SK-N-SH (cell line): ENCODE measurements around the gene FERMT2. TPM values are rescaled to one million over a fixed set of nuclear protein-coding genes. Genes with fewer than 3 reads are reported as not detected.
A peak's percentile ranks its signal among the peaks of the same experiment; 100 is the strongest.

ENCODE experiments used
- CTCF ChIA-PET: fragments of 300-600, 350-600 bp; formaldehyde crosslinking; extraction: SDS; loops from one replicate; lab custom pipeline; 2021; lab: Yijun Ruan, JAX
- POLR2A ChIA-PET: fragments of 350-600 bp; sonication (Branson Sonifier 250); formaldehyde crosslinking; extraction: SDS; loops from one replicate; lab custom pipeline; 2020; ENCODE audit warnings: antibody characterized with exemption, inconsistent platforms; lab: Yijun Ruan, JAX
- DNase-seq: peaks from one replicate; pipeline ENCODE4 v3.0.0; 2012
- H2AFZ ChIP-seq: fragments of 200-600 bp; sonication (generic); 2 replicates; pipeline ENCODE4 v1.8.1; 2016; ENCODE audit warnings: antibody characterized with exemption, mild to moderate bottlenecking, low read depth
- H3F3A ChIP-seq: fragments of 200-600 bp; sonication (generic); replicated peaks from 2 replicates; pipeline ENCODE3; 2016; ENCODE audit warnings: antibody characterized with exemption, mild to moderate bottlenecking; ENCODE audit not compliant: insufficient read depth
- H3K27ac ChIP-seq, 2 experiments: fragments of 200-500 bp in 1 of 2; fragments of 200-600 bp in 1 of 2; sonication (Bioruptor generic) in 1 of 2; sonication (generic), shearing (Covaris generic) in 1 of 2; 2 replicates each; pipeline versions ENCODE4 v1.5.1 to v1.6.1; 2014 to 2016; ENCODE audit warnings: low read depth in 2 of 2, inconsistent platforms in 1 of 2, low read length in 1 of 2, mild to moderate bottlenecking in 1 of 2, mixed read lengths in 1 of 2
- H3K27me3 ChIP-seq: fragments of 200-600 bp; sonication (generic), shearing (Covaris generic); 2 replicates; pipeline ENCODE4 v1.6.1; 2016; ENCODE audit warnings: mixed run types; ENCODE audit not compliant: insufficient read depth
- H3K36me3 ChIP-seq, 2 experiments: fragments of 200-500 bp in 1 of 2; fragments of 200-600 bp in 1 of 2; sonication (Bioruptor generic) in 1 of 2; sonication (generic) in 1 of 2; replicated peaks in 1 of 2; 2 replicates each; pipeline versions ENCODE3 to v1.5.1; 2014 to 2016; ENCODE audit warnings: low read length in 1 of 2, mild to moderate bottlenecking in 1 of 2; ENCODE audit not compliant: insufficient read depth in 2 of 2, control insufficient read depth in 1 of 2
- H3K4me1 ChIP-seq, 2 experiments: fragments of 200-500 bp in 1 of 2; fragments of 200-600 bp in 1 of 2; sonication (Bioruptor generic) in 1 of 2; sonication (generic), shearing (Covaris generic) in 1 of 2; 2 replicates each; pipeline versions ENCODE4 v1.5.1 to v1.6.1; 2014 to 2016; ENCODE audit warnings: low read depth in 1 of 2, low read length in 1 of 2, mixed run types in 1 of 2; ENCODE audit not compliant: insufficient read depth in 2 of 2, control insufficient read depth in 1 of 2
- H3K4me2 ChIP-seq: fragments of 200-600 bp; sonication (generic), shearing (Covaris generic); 2 replicates; pipeline ENCODE4 v1.6.1; 2017; ENCODE audit warnings: mixed run types
- H3K4me3 ChIP-seq, 2 experiments: fragments of 200-500 bp in 1 of 2; fragments of 200-600 bp in 1 of 2; sonication (Bioruptor generic) in 1 of 2; sonication (generic), shearing (Covaris generic) in 1 of 2; 2 replicates each; pipeline versions ENCODE4 v1.5.1 to v1.8.1; 2014 to 2016; ENCODE audit warnings: low read depth in 2 of 2, inconsistent platforms in 1 of 2, low read length in 1 of 2, mild to moderate bottlenecking in 1 of 2, mixed read lengths in 1 of 2, moderate library complexity in 1 of 2
- H3K79me2 ChIP-seq: fragments of 200-600 bp; sonication (generic); 2 replicates; pipeline ENCODE4 v1.8.1; 2017; ENCODE audit warnings: mild to moderate bottlenecking; ENCODE audit not compliant: insufficient read depth
- H3K9ac ChIP-seq: fragments of 200-600 bp; sonication (generic); 2 replicates; pipeline ENCODE4 v1.6.1; 2017; ENCODE audit warnings: mixed run types
- H3K9me2 ChIP-seq: fragments of 200-600 bp; sonication (generic); 2 replicates; pipeline ENCODE4 v1.6.1; 2017; ENCODE audit warnings: mixed run types
- H3K9me3 ChIP-seq: fragments of 200-600 bp; sonication (generic); 2 replicates; pipeline ENCODE4 v1.6.1; 2017; ENCODE audit warnings: mixed run types, mild to moderate bottlenecking, moderate library complexity
- H4K20me1 ChIP-seq: fragments of 200-600 bp; sonication (generic); 2 replicates; pipeline ENCODE4 v1.6.1; 2017; ENCODE audit warnings: mild to moderate bottlenecking, mixed run types; ENCODE audit not compliant: insufficient read depth
- CHD2 ChIP-seq: fragments of 150-350 bp; IDR thresholded peaks from 2 replicates; pipeline ENCODE4 v1.6.1; 2018; ENCODE audit warnings: low read length; ENCODE audit not compliant: partially characterized antibody
- ELF1 ChIP-seq: IDR thresholded peaks from 2 replicates; pipeline ENCODE4 v1.4.0; 2012
- EZH2phosphoT487 ChIP-seq: fragments of 200-600 bp; sonication (generic); IDR thresholded peaks from 2 replicates; pipeline ENCODE4 v1.6.1; 2017; ENCODE audit warnings: low read depth, mixed run types, mild to moderate bottlenecking, antibody characterized with exemption, moderate library complexity, borderline replicate concordance
- FOSL2 ChIP-seq: IDR thresholded peaks from 2 replicates; pipeline ENCODE4 v1.4.0; 2012; ENCODE audit warnings: low read depth, mild to moderate bottlenecking, moderate library complexity, borderline replicate concordance
- FOXJ3 ChIP-seq: sonication (generic); formaldehyde crosslinking; IDR thresholded peaks from 2 replicates; pipeline ENCODE4 v1.5.1; 2020; ENCODE audit warnings: mild to moderate bottlenecking, missing genetic modification reagents
- FOXM1 ChIP-seq: IDR thresholded peaks from 2 replicates; pipeline ENCODE4 v1.4.0; 2012; ENCODE audit warnings: low read depth, mild to moderate bottlenecking
- GATA2 ChIP-seq: sonication (generic); formaldehyde crosslinking; IDR thresholded peaks from 2 replicates; pipeline ENCODE4 v1.5.0; 2020; ENCODE audit warnings: mild to moderate bottlenecking, missing genetic modification reagents
- MEF2A ChIP-seq: IDR thresholded peaks from 2 replicates; pipeline ENCODE4 v1.4.0; 2012; ENCODE audit warnings: low read depth, borderline replicate concordance
- MXI1 ChIP-seq: IDR thresholded peaks from 2 replicates; pipeline ENCODE4 v1.6.1; 2012; ENCODE audit warnings: mild to moderate bottlenecking, low read depth, low read length, improper control_type of control experiment
- NRF1 ChIP-seq: IDR thresholded peaks from 2 replicates; pipeline ENCODE4 v1.6.1; 2012; ENCODE audit warnings: low read depth, mild to moderate bottlenecking, low read length
- RCOR1 ChIP-seq: fragments of 150-350 bp; IDR thresholded peaks from 2 replicates; pipeline ENCODE4 v1.6.1; 2017; ENCODE audit warnings: antibody characterized with exemption, low read length
- RFX5 ChIP-seq: IDR thresholded peaks from 2 replicates; pipeline ENCODE4 v1.6.1; 2012; ENCODE audit warnings: mild to moderate bottlenecking, improper control_type of control experiment, low read length
- SIN3A ChIP-seq: IDR thresholded peaks from 2 replicates; pipeline ENCODE4 v1.6.1; 2012; ENCODE audit warnings: low read depth, mild to moderate bottlenecking, low read length, moderate library complexity, borderline replicate concordance
- TAF1 ChIP-seq: IDR thresholded peaks from 2 replicates; pipeline ENCODE4 v1.6.1; 2012; ENCODE audit warnings: low read depth, mild to moderate bottlenecking, low read length, moderate library complexity, borderline replicate concordance
- TCF12 ChIP-seq: IDR thresholded peaks from 2 replicates; pipeline ENCODE4 v1.4.0; 2012
- USF2 ChIP-seq: fragments of 150-350 bp; IDR thresholded peaks from 2 replicates; pipeline ENCODE4 v1.6.1; 2017; ENCODE audit warnings: antibody characterized with exemption, low read length, low read depth, borderline replicate concordance
- WGBS: methylation state at CpG from one replicate; pipeline ENCODE4 v1.1.6; 2017; ENCODE audit warnings: low lambda C conversion rate; 5-methylcytosine and 5-hydroxymethylcytosine counted together
- polyA plus RNA-seq, 3 experiments: library from polyadenylated mRNA; depleted of rRNA; stranded (reverse); fragments of >200 nt; gene quantifications; 2 replicates each; pipeline ENCODE4 v1.2.3, GENCODE V29; 2012
- TF ChIP-seq, protein P1 (sequence below): fragments of 200-600 bp; sonication (generic); IDR thresholded peaks from 2 replicates; pipeline ENCODE4 v1.6.1; 2017; ENCODE audit warnings: antibody characterized with exemption, mild to moderate bottlenecking, moderate library complexity
- TF ChIP-seq, protein P2 (sequence below): IDR thresholded peaks from 2 replicates; pipeline ENCODE4 v1.6.1; 2012; ENCODE audit warnings: mild to moderate bottlenecking, low read depth, low read length, moderate library complexity
- TF ChIP-seq, protein P3 (sequence below): IDR thresholded peaks from 2 replicates; pipeline ENCODE4 v1.4.0; 2012; ENCODE audit warnings: low read depth, borderline replicate concordance
- TF ChIP-seq, protein P4 (sequence below): fragments of 150-350 bp; IDR thresholded peaks from 2 replicates; pipeline ENCODE4 v1.6.1; 2016; ENCODE audit warnings: mild to moderate bottlenecking, low read depth, low read length

Gene FERMT2
- polyA plus RNA-seq, 1 of the 3 experiments (the other 2 are of a cell fraction): 40.1 TPM

- CTCF ChIA-PET: interaction anchor here (0.9 kb wide), 1 partner anchor 83 kb away, joined by 3 read pairs; no protein-coding TSS in a partner anchor
Measured at GRCh38 chr14:52878469-52878868, 72.4 kb downstream of the FERMT2 start.

More at GRCh38 chr14:52878469-52878868, 72.4 kb downstream of the FERMT2 start:
- Histone ChIP-seq H3K27me3 (no peaks in the 10 kb centered on the region), H3K9me3 (no peaks in the 10 kb centered on the region), H3K79me2 (peaks cover 84% of the 10 kb centered on the region), H2AFZ (no peak overlapping the region), H3K4me1 (peaks cover 0 to 37% of the 10 kb centered on the region in 2 experiments; a peak in 2 of 4 replicates), H3K36me3 (peaks cover 69 to 81% of the 10 kb centered on the region in 2 experiments)
- TF ChIP-seq, protein P1, sequence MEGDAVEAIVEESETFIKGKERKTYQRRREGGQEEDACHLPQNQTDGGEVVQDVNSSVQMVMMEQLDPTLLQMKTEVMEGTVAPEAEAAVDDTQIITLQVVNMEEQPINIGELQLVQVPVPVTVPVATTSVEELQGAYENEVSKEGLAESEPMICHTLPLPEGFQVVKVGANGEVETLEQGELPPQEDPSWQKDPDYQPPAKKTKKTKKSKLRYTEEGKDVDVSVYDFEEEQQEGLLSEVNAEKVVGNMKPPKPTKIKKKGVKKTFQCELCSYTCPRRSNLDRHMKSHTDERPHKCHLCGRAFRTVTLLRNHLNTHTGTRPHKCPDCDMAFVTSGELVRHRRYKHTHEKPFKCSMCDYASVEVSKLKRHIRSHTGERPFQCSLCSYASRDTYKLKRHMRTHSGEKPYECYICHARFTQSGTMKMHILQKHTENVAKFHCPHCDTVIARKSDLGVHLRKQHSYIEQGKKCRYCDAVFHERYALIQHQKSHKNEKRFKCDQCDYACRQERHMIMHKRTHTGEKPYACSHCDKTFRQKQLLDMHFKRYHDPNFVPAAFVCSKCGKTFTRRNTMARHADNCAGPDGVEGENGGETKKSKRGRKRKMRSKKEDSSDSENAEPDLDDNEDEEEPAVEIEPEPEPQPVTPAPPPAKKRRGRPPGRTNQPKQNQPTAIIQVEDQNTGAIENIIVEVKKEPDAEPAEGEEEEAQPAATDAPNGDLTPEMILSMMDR: no peak
- TF ChIP-seq TCF12 (no peak), ELF1 (no peak), RCOR1 (no peak), USF2 (no peak), FOXM1 (no peak), TAF1 (no peak), FOXJ3 (CRISPR knock-in tag) (no peak), SIN3A (no peak), CHD2 (no peak), EZH2phosphoT487 (no peak), RFX5 (no peak), FOSL2 (no peak), MXI1 (no peak), GATA2 (CRISPR knock-in tag) (no peak), NRF1 (no peak), MEF2A (no peak)
- TF ChIP-seq, protein P2, sequence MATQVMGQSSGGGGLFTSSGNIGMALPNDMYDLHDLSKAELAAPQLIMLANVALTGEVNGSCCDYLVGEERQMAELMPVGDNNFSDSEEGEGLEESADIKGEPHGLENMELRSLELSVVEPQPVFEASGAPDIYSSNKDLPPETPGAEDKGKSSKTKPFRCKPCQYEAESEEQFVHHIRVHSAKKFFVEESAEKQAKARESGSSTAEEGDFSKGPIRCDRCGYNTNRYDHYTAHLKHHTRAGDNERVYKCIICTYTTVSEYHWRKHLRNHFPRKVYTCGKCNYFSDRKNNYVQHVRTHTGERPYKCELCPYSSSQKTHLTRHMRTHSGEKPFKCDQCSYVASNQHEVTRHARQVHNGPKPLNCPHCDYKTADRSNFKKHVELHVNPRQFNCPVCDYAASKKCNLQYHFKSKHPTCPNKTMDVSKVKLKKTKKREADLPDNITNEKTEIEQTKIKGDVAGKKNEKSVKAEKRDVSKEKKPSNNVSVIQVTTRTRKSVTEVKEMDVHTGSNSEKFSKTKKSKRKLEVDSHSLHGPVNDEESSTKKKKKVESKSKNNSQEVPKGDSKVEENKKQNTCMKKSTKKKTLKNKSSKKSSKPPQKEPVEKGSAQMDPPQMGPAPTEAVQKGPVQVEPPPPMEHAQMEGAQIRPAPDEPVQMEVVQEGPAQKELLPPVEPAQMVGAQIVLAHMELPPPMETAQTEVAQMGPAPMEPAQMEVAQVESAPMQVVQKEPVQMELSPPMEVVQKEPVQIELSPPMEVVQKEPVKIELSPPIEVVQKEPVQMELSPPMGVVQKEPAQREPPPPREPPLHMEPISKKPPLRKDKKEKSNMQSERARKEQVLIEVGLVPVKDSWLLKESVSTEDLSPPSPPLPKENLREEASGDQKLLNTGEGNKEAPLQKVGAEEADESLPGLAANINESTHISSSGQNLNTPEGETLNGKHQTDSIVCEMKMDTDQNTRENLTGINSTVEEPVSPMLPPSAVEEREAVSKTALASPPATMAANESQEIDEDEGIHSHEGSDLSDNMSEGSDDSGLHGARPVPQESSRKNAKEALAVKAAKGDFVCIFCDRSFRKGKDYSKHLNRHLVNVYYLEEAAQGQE: no peak
- TF ChIP-seq, protein P3, sequence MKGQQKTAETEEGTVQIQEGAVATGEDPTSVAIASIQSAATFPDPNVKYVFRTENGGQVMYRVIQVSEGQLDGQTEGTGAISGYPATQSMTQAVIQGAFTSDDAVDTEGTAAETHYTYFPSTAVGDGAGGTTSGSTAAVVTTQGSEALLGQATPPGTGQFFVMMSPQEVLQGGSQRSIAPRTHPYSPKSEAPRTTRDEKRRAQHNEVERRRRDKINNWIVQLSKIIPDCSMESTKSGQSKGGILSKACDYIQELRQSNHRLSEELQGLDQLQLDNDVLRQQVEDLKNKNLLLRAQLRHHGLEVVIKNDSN: no peak
- TF ChIP-seq, protein P4, sequence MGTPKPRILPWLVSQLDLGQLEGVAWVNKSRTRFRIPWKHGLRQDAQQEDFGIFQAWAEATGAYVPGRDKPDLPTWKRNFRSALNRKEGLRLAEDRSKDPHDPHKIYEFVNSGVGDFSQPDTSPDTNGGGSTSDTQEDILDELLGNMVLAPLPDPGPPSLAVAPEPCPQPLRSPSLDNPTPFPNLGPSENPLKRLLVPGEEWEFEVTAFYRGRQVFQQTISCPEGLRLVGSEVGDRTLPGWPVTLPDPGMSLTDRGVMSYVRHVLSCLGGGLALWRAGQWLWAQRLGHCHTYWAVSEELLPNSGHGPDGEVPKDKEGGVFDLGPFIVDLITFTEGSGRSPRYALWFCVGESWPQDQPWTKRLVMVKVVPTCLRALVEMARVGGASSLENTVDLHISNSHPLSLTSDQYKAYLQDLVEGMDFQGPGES: no peak
- TF ChIP-seq, all 33 proteins: peak for 0
- Histone ChIP-seq H4K20me1 (no peaks in the 10 kb centered on the region), H3K9me2 (no peaks in the 10 kb centered on the region), H3F3A (peaks cover 43% of the 10 kb centered on the region), H3K4me3 (no peak overlapping the region), H3K9ac (no peak overlapping the region), H3K27ac (peak overlapping the region in 1 of 2 experiments; percentile 62; a peak in 2 of 4 replicates), H3K4me2 (no peak overlapping the region)
- WGBS: 46% methylated on average over 3 of the region's 3 CpGs
- POLR2A ChIA-PET: no interaction called here
- no peak for DNase-seq
